Hepatocyte (in vitro differentiated cells): ENCODE data around the gene BRSK1.

Experiments used
- EZH2 ChIP-seq: fragments of 200-600 bp; sonication (generic); IDR thresholded peaks from 2 replicates; pipeline ENCODE4 v1.6.1; 2016; ENCODE audit warnings: antibody characterized with exemption, mild to moderate bottlenecking, borderline replicate concordance
- TF ChIP-seq, protein P1 (sequence below): fragments of 200-600 bp; sonication (generic); IDR thresholded peaks from 2 replicates; pipeline ENCODE4 v1.5.1; 2016; ENCODE audit warnings: antibody characterized with exemption, mild to moderate bottlenecking; ENCODE audit not compliant: poor library complexity

DNA sequence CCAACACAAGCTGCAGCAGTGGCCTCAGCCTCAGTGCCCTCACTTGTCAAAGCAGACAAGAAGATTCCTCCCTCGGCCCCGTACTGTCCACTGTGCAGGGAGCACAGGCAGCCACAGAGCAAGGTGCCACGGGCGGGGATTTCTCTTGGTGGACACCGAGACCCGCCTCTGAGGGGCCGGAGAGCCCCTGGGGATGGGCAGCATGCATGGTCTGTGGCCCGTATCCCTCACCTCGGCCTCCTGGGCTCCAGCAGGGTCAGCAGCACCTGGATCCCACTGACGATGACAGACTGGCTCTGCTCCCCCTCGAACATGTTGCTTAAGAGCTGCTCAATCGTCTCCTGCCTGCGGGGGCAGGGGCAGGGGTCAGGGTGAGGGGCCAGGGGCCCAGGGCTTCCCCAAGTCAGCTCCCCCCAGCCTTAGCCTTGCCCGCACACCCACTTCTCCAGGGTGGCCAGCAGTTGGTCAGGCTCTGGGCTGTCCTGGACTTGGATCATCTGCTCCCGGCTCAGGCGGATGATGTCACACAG, 41.8 kb upstream of the BRSK1 start:
- TF ChIP-seq, protein P1, sequence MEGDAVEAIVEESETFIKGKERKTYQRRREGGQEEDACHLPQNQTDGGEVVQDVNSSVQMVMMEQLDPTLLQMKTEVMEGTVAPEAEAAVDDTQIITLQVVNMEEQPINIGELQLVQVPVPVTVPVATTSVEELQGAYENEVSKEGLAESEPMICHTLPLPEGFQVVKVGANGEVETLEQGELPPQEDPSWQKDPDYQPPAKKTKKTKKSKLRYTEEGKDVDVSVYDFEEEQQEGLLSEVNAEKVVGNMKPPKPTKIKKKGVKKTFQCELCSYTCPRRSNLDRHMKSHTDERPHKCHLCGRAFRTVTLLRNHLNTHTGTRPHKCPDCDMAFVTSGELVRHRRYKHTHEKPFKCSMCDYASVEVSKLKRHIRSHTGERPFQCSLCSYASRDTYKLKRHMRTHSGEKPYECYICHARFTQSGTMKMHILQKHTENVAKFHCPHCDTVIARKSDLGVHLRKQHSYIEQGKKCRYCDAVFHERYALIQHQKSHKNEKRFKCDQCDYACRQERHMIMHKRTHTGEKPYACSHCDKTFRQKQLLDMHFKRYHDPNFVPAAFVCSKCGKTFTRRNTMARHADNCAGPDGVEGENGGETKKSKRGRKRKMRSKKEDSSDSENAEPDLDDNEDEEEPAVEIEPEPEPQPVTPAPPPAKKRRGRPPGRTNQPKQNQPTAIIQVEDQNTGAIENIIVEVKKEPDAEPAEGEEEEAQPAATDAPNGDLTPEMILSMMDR = no peak
- no peak for TF ChIP-seq EZH2
